NOMO-1 treated with DMSO at 0.1 percent for 48 hours (cell line): ENCODE measurements around the gene PREX1.

ENCODE experiments used
- DNase-seq: peaks from one replicate; lab custom pipeline; 2025; ENCODE audit not compliant: unreplicated experiment; lab: John Stamatoyannopoulos, UW

PREX1 gene

GRCh38 chr20:48706116-48706656 lies 121.6 kb downstream of the PREX1 start:
- peak; percentile 11 for DNase-seq

- DNase-seq = no peak
Observed at GRCh38 chr20:48705240-48706115, 122.3 kb downstream of the PREX1 start.

GRCh38 chr20:48704761-48705160 lies 123.0 kb downstream of the PREX1 start:
- DNase-seq = no peak

- no peak for DNase-seq
Observed at GRCh38 chr20:48703511-48704219, 124.1 kb downstream of the PREX1 start.

- no peak for DNase-seq
Observed at GRCh38 chr20:48703107-48703506, 124.7 kb downstream of the PREX1 start.

- no peak for DNase-seq
Observed at GRCh38 chr20:48702455-48702913, 125.3 kb downstream of the PREX1 start.

GRCh38 chr20:48701702-48702101 lies 126.1 kb downstream of the PREX1 start:
- DNase-seq = no peak

- DNase-seq = no peak
Observed at GRCh38 chr20:48698507-48699267, 129.1 kb downstream of the PREX1 start.

GRCh38 chr20:48697845-48698491 lies 129.8 kb downstream of the PREX1 start:
- DNase-seq = no peak

GRCh38 chr20:48696671-48697070 lies 131.1 kb downstream of the PREX1 start:
- DNase-seq = no peak

GRCh38 chr20:48695738-48696137 lies 132.1 kb downstream of the PREX1 start:
- no peak for DNase-seq

GRCh38 chr20:48695255-48695654 lies 132.5 kb downstream of the PREX1 start:
- no peak for DNase-seq

GRCh38 chr20:48694381-48694865 lies 133.4 kb downstream of the PREX1 start:
- DNase-seq = no peak

GRCh38 chr20:48691523-48691922 lies 136.3 kb downstream of the PREX1 start:
- DNase-seq = no peak

GRCh38 chr20:48690888-48691287 lies 136.9 kb downstream of the PREX1 start:
- DNase-seq = no peak

- no peak for DNase-seq
Observed at GRCh38 chr20:48689874-48690571, 137.8 kb downstream of the PREX1 start.

- no peak for DNase-seq
Observed at GRCh38 chr20:48689388-48689787, 138.4 kb downstream of the PREX1 start.

GRCh38 chr20:48688579-48688978 lies 139.2 kb downstream of the PREX1 start:
- no peak for DNase-seq

GRCh38 chr20:48687117-48687800 lies 140.5 kb downstream of the PREX1 start:
- DNase-seq = no peak
